Osteocyte (in vitro differentiated cells): Measurements from ENCODE around the gene NLRP3. TPM values are rescaled to one million over a fixed set of nuclear protein-coding genes. Genes with fewer than 3 reads are reported as not detected.
A peak's percentile ranks its signal among the peaks of the same experiment; 100 is the strongest.

Experiments
- DNase-seq: peaks from one replicate; pipeline ENCODE4 v3.0.0; 2021; ENCODE audit warnings: mixed read lengths; ENCODE audit not compliant: unreplicated experiment; ENCODE audit errors: extremely low spot score
- H3K27ac Mint-ChIP-seq: one replicate; pipeline ENCODE4 v1.8.0; 2021; ENCODE audit warnings: mild to moderate bottlenecking, mixed read lengths; ENCODE audit not compliant: unreplicated experiment
- H3K27me3 Mint-ChIP-seq: one replicate; pipeline ENCODE4 v1.8.0; 2021; ENCODE audit warnings: mixed read lengths; ENCODE audit not compliant: unreplicated experiment
- H3K36me3 Mint-ChIP-seq: one replicate; pipeline ENCODE4 v1.8.0; 2021; ENCODE audit warnings: mixed read lengths; ENCODE audit not compliant: unreplicated experiment
- H3K4me1 Mint-ChIP-seq: one replicate; pipeline ENCODE4 v1.8.0; 2021; ENCODE audit warnings: mixed read lengths; ENCODE audit not compliant: unreplicated experiment
- H3K4me3 Mint-ChIP-seq: one replicate; pipeline ENCODE4 v1.8.0; 2021; ENCODE audit warnings: mild to moderate bottlenecking, moderate library complexity, mixed read lengths; ENCODE audit not compliant: unreplicated experiment
- H3K9me3 Mint-ChIP-seq: one replicate; pipeline ENCODE4 v1.8.0; 2021; ENCODE audit warnings: mixed read lengths; ENCODE audit not compliant: unreplicated experiment
- CTCF ChIP-seq: fragments of 200-600 bp; sonication (generic); IDR thresholded peaks from 2 replicates; pipeline ENCODE4 v1.5.0; 2021; ENCODE audit warnings: antibody characterized with exemption, mild to moderate bottlenecking, moderate library complexity
- total RNA-seq: library from RNA; stranded (reverse); gene quantifications from 2 replicates; pipeline ENCODE4 v1.2.1, GENCODE V29; 2021

The NLRP3 gene
- total RNA-seq, 1 donor from 2014 or later = 0.16 TPM

GRCh38 chr1:247440001-247440620 is 24.1 kb downstream of the NLRP3 start:
- no peak for TF ChIP-seq CTCF
- Mint-ChIP-seq H3K4me3 (no peak overlapping the region), H3K4me1 (no peaks in the 10 kb centered on the region)

GRCh38 chr1:247441606-247442005 is 25.6 kb downstream of the NLRP3 start:
- H3K9me3 Mint-ChIP-seq = no peaks in the 10 kb centered on the region
- no peaks in the 10 kb centered on the region for H3K27me3 Mint-ChIP-seq
- TF ChIP-seq CTCF = no peak
- DNase-seq = no peak
- H3K27ac Mint-ChIP-seq = no peak overlapping the region
- H3K4me1 Mint-ChIP-seq = no peaks in the 10 kb centered on the region
- no peak overlapping the region for H3K4me3 Mint-ChIP-seq
- no peaks in the 10 kb centered on the region for H3K36me3 Mint-ChIP-seq

More at GRCh38 chr1:247440001-247440620, 24.1 kb downstream of the NLRP3 start:
- Mint-ChIP-seq H3K27ac (no peak overlapping the region), H3K36me3 (no peaks in the 10 kb centered on the region), H3K9me3 (no peaks in the 10 kb centered on the region), H3K27me3 (peaks cover 4% of the 10 kb centered on the region)
- no peak for DNase-seq

- TF ChIP-seq CTCF = no peak
Measured at GRCh38 chr1:247442164-247442563, 26.2 kb downstream of the NLRP3 start.

GRCh38 chr1:247443641-247444040 is 27.7 kb downstream of the NLRP3 start:
- H3K36me3 Mint-ChIP-seq = no peaks in the 10 kb centered on the region
- no peaks in the 10 kb centered on the region for H3K27me3 Mint-ChIP-seq
- peak; percentile 64 for DNase-seq
- H3K9me3 Mint-ChIP-seq = no peaks in the 10 kb centered on the region
- H3K27ac Mint-ChIP-seq = no peak overlapping the region
- H3K4me3 Mint-ChIP-seq = no peak overlapping the region
- no peak for TF ChIP-seq CTCF
- peaks cover 5% of the 10 kb centered on the region for H3K4me1 Mint-ChIP-seq

More at GRCh38 chr1:247442164-247442563, 26.2 kb downstream of the NLRP3 start:
- H3K4me3 Mint-ChIP-seq = no peak overlapping the region
- no peaks in the 10 kb centered on the region for H3K27me3 Mint-ChIP-seq
- no peaks in the 10 kb centered on the region for H3K36me3 Mint-ChIP-seq
- no peaks in the 10 kb centered on the region for H3K9me3 Mint-ChIP-seq
- H3K27ac Mint-ChIP-seq = no peak overlapping the region
- H3K4me1 Mint-ChIP-seq = no peaks in the 10 kb centered on the region
- DNase-seq = no peak

- Mint-ChIP-seq H3K9me3 (no peaks in the 10 kb centered on the region), H3K36me3 (no peaks in the 10 kb centered on the region), H3K27ac (no peak overlapping the region), H3K4me1 (peaks cover 6% of the 10 kb centered on the region), H3K27me3 (no peaks in the 10 kb centered on the region), H3K4me3 (no peak overlapping the region)
- TF ChIP-seq CTCF = no peak
- DNase-seq = peak; percentile 59
Measured at GRCh38 chr1:247444571-247444970, 28.6 kb downstream of the NLRP3 start.
